Mesothelial cell of epicardium (in vitro differentiated cells): Measurements from ENCODE around the gene FAM193A. TPM values are rescaled to one million over a fixed set of nuclear protein-coding genes. Genes with fewer than 3 reads are reported as not detected.
A peak's percentile ranks its signal among the peaks of the same experiment; 100 is the strongest.

ENCODE experiments used
- DNase-seq, 2 experiments: peaks; one replicate each; pipeline ENCODE4 v3.0.0; 2021; ENCODE audit warnings: low spot score in 2 of 2; ENCODE audit not compliant: unreplicated experiment in 2 of 2
- H3K27ac Mint-ChIP-seq: 2 replicates; pipeline ENCODE4 v1.8.0; 2021; ENCODE audit warnings: mixed read lengths
- H3K27me3 Mint-ChIP-seq: 2 replicates; pipeline ENCODE4 v1.8.0; 2021; ENCODE audit warnings: low read depth, mixed read lengths
- H3K36me3 Mint-ChIP-seq: 2 replicates; pipeline ENCODE4 v1.8.0; 2021; ENCODE audit warnings: mixed read lengths
- H3K4me1 Mint-ChIP-seq: 2 replicates; pipeline ENCODE4 v1.8.0; 2021; ENCODE audit warnings: mixed read lengths
- H3K4me3 Mint-ChIP-seq: 2 replicates; pipeline ENCODE4 v1.8.0; 2021; ENCODE audit warnings: mild to moderate bottlenecking, moderate library complexity, mixed read lengths
- H3K9me3 Mint-ChIP-seq: 2 replicates; pipeline ENCODE4 v1.8.0; 2021; ENCODE audit warnings: mixed read lengths
- CTCF ChIP-seq: fragments of 200-600 bp; sonication (generic); IDR thresholded peaks from one replicate; pipeline ENCODE4 v1.5.0; 2021; ENCODE audit warnings: antibody characterized with exemption; ENCODE audit not compliant: unreplicated experiment
- total RNA-seq: library from RNA; stranded (reverse); gene quantifications from 3 replicates; pipeline ENCODE4 v1.2.1, GENCODE V29; 2021

The FAM193A gene
- total RNA-seq, 1 donor from 2014 or later: 48.1 TPM

GRCh38 chr4:2565533-2565932 is 29.1 kb downstream of the FAM193A start:
- H3K36me3 Mint-ChIP-seq: peaks cover 14% of the 10 kb centered on the region
- peaks cover 6% of the 10 kb centered on the region for H3K4me1 Mint-ChIP-seq
- no peak overlapping the region for H3K27ac Mint-ChIP-seq
- no peak for TF ChIP-seq CTCF
- DNase-seq: no peak
- no peaks in the 10 kb centered on the region for H3K27me3 Mint-ChIP-seq
- no peaks in the 10 kb centered on the region for H3K9me3 Mint-ChIP-seq
- H3K4me3 Mint-ChIP-seq: no peak overlapping the region

- peaks cover 32% of the 10 kb centered on the region for H3K4me1 Mint-ChIP-seq
- no peaks in the 10 kb centered on the region for H3K27me3 Mint-ChIP-seq
Measured at GRCh38 chr4:2570036-2570435, 33.6 kb downstream of the FAM193A start.

GRCh38 chr4:2570551-2571222 is 34.2 kb downstream of the FAM193A start:
- no peak for TF ChIP-seq CTCF
- peak overlapping the region; percentile 89 for H3K27ac Mint-ChIP-seq
- H3K9me3 Mint-ChIP-seq: no peaks in the 10 kb centered on the region
- H3K36me3 Mint-ChIP-seq: peaks cover 8% of the 10 kb centered on the region
- DNase-seq: no peak
- H3K4me1 Mint-ChIP-seq: peaks cover 34% of the 10 kb centered on the region
- H3K4me3 Mint-ChIP-seq: no peak overlapping the region
- no peaks in the 10 kb centered on the region for H3K27me3 Mint-ChIP-seq

More at GRCh38 chr4:2570036-2570435, 33.6 kb downstream of the FAM193A start:
- Mint-ChIP-seq H3K9me3 (no peaks in the 10 kb centered on the region), H3K27ac (peak overlapping the region; percentile 32), H3K4me3 (no peak overlapping the region), H3K36me3 (peaks cover 9% of the 10 kb centered on the region)
- no peak for TF ChIP-seq CTCF
- no peak for DNase-seq

GRCh38 chr4:2572076-2572475 is 35.6 kb downstream of the FAM193A start:
- Mint-ChIP-seq H3K4me1 (peaks cover 36% of the 10 kb centered on the region), H3K27me3 (no peaks in the 10 kb centered on the region), H3K27ac (peak overlapping the region; percentile 58), H3K4me3 (no peak overlapping the region), H3K36me3 (peaks cover 9% of the 10 kb centered on the region), H3K9me3 (no peaks in the 10 kb centered on the region)
- TF ChIP-seq CTCF: no peak
- DNase-seq: no peak

- H3K27me3 Mint-ChIP-seq: no peaks in the 10 kb centered on the region
- no peak overlapping the region for H3K4me3 Mint-ChIP-seq
- H3K36me3 Mint-ChIP-seq: peaks cover 7% of the 10 kb centered on the region
- peaks cover 36% of the 10 kb centered on the region for H3K4me1 Mint-ChIP-seq
- no peaks in the 10 kb centered on the region for H3K9me3 Mint-ChIP-seq
- no peak for TF ChIP-seq CTCF
- no peak for DNase-seq
- H3K27ac Mint-ChIP-seq: peak overlapping the region; percentile 58
Measured at GRCh38 chr4:2572866-2573265, 36.4 kb downstream of the FAM193A start.
